Germinal center (tissue), 1 donor: ENCODE data around the gene ADAT2.
A peak's percentile ranks its signal among the peaks of the same experiment; 100 is the strongest.
"Not testable (repeated sequence)": the region's sequence is repeated elsewhere in the genome, so short reads cannot be mapped to it uniquely, and the experiment has no call there.

Source experiments
- DNase-seq: peaks from one replicate; pipeline ENCODE4 v3.0.0; 2012; ENCODE audit warnings: mixed read lengths, low spot score

Gene ADAT2

DNA sequence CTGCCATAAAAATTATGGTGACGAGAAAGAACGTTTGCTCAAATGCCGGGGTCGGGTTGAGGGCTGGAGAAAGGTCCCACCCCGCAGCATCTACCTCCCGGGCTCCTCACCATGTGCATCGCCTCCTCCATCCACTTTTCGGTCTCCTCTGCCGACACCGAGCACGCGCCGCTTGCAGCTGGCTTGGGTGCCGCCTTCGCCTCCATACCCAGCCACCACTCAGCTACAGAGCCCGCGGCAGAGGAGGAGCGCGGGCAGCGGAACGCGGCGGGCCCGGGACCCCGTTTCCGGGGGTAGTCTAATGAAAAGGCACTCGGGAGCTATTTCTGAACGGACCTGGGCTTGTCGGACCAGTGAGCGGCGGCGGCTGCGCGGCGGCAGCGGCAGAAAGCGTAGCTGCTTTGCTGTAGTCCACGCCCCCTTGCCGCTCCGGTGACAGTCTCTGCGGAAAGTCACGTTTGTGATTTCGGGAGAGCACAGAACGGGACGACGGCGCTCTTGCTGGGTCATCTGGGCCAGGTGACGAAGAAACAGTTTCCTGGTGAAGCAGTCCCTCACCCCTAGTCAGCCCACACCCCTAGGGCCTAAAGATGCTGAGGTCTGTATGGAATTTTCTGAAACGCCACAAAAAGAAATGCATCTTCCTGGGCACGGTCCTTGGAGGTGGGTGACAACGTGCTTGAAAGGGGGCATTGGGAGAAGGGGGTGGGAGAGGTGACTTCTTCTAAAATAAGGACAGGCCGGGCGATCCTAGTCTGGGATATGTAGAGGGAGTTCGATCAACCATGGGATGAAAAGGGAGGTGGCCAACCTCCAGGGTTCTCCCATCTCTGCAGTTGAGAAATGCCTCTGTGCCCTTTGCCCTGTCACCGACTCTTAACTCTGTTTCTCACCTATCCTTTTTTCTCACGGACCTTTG lies at the start of gene ADAT2, which contains the start of gene PEX3:
TSS of gene ADAT2 (minus strand) at position 243 of the 919 bp plus-strand sequence. CDS start at position 206, 37 bp downstream.
TSS of gene PEX3 (plus strand) at position 353 of the 919 bp plus-strand sequence. CDS start at position 591, 238 bp downstream.
- DNase-seq: peak; percentile 89

DNA sequence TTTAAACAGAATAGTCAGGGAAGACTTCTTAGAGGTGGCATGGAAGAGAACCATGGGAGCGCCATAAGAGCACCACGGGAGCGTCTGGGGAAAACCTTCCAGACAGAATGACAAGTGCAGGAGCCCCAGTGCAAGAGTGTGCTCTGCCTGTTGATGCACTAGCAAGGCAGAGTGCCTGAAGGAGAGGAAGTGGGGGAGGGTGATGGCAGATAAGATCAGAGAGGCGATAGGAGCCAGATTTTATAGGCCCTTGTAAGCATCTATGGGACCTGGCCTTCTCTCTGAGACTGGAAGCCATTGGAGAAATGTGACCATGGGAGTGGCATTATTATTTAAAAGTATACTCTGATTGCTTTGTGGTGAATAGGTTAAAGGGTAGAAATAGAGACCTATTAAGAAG lies 47.9 kb upstream of the ADAT2 start:
- no peak for DNase-seq

DNA sequence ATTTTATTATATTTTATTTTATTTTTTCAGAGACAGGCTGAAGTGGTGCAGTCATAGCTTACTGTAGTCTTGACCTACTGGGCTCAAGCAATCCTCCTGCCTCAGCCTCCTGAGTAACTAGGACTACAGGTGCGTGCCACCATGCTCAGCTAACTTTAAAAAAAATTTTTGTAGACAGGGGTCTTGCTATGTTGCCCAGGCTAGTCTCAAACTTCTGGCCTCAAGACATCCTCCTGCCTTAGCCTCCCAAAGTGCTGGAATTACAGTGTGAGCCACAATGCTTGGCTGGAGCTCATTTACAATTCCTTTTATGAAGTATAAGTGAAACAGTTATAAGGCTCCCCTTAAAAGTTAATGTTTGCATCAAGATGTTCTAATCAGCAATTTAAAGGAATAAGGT lies 46.5 kb upstream of the ADAT2 start:
- DNase-seq: no peak

DNA sequence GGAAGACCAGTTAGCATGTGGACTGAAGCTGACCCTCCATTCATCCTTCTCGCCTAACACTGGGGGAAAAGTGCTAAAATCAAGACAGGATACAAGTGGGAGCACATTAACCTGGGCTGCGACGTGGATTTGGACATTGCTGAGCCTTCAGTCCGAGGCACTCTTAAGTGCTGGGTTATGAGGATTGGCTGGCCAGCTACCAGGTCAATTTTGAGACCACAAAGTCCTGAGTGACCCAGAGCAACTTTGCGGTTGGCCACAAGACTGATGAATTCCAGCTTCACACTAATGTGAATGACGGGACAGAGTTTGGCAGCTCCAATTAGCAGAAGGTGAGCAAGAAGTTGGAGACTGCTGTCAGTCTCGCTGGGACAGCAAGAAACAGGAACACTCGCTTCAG lies 40.3 kb upstream of the ADAT2 start:
- DNase-seq: no peak

DNA sequence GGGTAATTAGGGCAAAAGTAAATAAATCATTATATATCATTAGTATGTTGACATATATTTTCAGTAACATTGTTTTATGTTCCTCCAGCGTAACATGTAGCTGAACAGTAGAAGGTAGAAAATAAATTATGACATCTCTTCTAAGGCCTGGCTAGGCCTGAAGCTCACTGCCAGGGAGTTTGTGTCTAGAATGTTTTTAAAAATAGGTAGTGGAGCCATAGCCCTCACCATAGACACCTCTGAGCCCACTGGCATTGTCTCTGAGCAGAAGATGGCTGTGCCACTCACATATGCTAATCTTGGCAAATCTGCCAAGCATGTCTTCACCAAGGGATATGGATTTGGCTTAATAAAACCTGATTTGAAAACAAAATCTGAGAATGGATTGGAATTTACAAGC lies 39.7 kb upstream of the ADAT2 start:
- DNase-seq: no peak

DNA sequence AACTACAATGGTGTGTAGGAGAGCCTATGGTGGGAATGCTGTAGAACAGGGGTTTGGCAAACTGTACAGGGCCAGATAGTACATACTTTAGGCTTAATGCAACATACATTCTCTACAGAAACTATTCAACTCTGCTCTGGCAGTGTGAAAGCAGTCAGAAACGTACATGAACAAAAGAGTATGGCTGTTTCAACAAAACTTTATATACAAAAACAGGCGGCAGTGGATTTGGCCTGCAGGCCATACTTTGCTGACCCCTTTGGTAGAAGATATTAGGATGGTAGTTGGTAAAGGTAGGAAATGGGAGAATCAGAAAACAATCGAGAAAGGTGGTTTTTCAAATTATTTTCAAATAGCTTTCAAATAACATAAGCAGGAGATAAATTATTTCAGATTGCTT lies 36.3 kb upstream of the ADAT2 start:
- DNase-seq: no peak

DNA sequence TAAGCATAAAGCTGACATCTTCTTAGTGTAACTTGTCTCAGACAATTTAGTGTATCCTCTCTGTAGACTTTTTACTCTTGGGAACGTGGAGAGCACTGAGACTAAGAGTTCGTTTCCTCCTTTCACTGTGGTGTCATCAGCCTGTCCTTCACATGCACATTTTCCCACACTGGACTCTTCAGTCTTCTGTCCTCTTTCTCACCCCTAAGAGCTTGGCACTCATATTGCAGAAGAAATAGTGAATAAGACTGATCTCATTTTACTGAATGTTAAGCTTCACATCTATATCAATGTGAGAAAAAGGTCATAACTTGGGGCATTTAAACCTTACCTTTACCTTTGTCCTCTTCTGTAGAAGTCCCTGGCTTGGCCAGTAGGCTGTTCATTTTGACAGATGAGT lies 35.5 kb upstream of the ADAT2 start:
- no peak for DNase-seq

DNA sequence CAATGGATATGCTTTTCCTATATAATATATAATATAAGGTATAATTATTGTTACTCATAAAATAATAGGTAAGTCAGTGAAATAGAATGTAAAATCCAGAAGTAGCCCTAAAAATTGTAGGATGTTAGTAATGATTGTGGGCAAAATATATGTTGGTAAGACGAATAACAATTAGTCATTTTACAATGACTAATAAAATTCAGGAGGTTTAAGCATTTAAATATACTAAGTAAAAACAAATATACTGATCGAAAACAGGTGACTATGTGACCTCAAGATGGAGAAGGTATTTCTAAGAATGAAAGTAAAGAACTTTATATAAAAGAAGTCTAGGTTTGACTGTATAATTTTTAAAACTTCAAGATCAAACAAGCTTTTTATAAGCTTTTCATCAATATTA lies 32.1 kb upstream of the ADAT2 start:
- no peak for DNase-seq

DNA sequence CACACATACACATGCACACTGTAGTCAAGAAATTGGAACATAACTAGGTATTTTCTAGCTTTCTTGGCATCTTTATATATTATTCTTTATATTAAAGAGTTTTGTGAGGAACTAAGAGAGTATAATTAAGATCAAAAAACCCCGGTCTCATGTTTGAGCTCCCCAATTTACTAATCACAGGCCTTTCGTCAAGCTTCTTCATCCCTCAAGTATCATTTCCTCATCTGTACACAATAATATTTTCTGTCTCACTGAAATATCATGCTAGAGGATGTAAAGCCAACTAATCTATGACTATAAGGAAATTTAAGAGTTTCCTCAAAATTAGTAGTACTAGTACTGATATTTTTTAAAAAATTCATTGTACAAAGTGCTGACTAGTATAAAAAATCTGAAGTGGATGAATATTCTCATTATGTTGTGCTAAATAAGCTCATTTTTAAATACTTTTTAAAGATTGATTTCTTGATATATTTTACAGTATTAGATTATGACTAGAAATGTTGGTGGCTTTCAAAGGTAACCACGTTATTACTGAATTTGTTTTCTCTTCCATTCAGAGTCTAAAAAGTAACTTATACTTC lies 28.1 kb upstream of the ADAT2 start:
- DNase-seq: peak; percentile 4

DNA sequence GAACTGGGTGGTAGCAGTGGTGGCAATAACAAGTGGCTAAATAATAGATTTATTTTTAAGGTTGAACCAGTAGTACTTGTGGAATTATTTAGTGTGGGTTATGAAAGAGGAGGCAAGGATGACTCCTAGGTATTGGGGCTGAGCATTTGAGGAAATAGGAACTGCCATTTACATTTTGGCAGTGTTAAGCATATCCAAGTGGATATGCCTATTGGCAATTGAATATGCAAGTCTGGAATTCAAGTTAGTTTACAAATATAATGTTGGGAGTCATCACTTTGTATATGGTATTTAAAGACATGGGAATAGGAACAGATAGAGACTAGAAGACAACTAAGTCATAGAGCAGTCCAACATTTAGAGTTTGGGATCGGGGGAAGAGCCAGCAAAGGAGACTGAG lies 26.1 kb upstream of the ADAT2 start:
- no peak for DNase-seq

DNA sequence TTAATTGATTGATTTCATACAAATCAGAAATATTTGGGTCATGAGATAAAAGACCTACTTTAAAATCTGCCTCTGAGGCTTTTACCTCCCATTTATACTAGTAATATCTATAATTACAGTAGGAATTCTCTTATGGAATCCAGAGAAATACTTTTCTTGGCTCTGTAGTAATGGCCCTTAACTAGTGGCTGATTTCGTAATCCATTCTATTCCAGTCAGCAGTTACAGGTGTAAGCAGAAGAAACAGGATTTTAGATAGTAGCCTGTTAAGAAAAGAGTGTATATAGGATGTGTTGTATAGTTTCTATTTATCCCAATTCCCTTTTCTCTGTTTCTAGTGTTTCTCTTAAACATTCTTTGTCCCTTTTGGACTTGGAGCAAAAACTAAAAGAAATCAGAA lies 21.3 kb upstream of the ADAT2 start:
- no peak for DNase-seq

DNA sequence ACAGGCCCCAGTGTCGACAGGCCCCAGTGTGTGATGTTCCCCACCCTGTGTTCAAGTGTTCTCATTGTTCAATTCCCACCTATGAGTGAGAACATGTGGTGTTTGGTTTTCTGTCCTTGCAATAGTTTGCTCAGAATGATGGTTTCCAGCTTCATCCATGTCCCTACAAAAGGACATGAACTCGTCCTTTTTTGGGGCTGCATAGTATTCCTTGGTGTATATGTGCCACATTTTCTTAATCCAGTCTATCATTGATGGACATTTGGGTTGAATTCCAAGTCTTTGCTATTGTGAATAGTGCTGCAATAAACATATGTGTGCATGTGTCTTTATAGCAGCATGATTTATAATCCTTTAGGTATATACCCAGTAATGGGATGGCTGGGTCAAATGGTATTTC lies 18.3 kb upstream of the ADAT2 start:
- not testable (repeated sequence) for DNase-seq

DNA sequence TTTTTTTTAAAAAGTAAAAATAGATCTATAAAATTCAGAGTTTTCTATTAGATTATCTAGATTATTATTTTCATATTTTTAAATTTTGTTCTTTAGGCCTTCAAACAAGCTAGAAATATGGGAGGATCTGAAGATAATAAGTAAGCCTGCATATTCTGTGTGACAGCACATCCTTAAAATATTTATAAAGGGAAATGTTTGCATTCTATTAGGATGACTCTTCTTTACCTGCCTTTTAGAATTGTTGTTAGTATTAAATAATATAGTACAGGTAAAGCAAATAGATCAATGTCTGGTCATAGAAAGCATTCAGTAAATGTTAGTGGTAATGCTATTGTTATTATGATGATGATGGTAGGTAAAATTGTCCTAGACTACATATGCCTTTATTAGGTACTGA lies 17.5 kb upstream of the ADAT2 start:
- DNase-seq: no peak

DNA sequence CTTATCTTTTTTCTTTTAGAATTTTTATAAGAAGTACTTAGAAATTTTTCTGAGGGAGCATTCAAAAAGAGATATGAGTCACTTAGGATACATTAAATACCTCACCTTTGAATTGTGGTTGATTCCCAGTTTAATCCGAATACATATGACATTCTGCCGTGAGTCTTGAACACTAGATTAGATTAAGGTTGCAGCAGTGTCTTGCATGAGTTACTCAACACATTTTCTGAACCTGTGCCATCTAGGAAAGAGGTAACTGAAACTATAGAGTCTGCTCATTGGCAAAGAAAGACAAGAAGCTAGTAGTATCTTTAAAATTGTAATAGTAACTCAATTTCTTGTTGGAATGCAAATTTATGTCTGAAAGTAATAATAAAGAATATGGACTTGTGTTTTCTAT lies 15.1 kb upstream of the ADAT2 start:
- no peak for DNase-seq

DNA sequence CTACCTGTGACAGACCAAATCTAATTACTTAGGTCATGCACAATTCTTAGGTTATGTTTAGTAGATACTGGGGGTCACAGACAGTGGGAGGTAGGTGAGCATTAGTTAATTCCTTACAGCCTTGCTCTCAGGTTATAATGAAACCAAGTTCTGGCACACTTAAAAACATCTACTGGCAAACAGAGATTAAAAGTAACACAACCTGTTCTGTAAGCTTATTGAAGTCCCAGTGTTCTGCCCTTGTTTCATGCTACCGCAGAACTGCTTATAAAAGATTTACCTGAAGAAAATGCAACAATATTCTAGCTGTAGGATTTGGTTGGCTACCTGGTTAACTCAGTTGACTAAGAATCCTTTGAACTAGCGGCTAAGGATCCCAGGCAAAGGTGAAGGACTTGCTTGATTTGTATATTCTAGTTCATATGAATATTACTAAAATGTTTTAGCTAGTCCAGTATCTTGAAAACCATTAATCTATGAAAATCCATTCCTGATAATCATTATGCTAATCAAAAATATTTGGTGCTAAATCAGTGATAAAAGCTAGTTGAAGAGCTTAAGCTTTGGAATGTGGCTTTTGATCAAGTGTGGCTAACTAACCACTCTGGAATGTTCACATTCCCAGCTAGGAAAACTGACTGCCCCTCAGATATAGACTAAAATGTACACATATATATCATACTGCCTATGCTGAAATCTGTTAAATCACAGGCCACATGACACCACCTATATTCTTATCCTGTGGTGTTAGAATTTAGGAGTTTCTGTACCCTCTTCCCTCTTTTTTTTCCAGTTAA lies 7.3 kb upstream of the ADAT2 start:
- DNase-seq: no peak

DNA sequence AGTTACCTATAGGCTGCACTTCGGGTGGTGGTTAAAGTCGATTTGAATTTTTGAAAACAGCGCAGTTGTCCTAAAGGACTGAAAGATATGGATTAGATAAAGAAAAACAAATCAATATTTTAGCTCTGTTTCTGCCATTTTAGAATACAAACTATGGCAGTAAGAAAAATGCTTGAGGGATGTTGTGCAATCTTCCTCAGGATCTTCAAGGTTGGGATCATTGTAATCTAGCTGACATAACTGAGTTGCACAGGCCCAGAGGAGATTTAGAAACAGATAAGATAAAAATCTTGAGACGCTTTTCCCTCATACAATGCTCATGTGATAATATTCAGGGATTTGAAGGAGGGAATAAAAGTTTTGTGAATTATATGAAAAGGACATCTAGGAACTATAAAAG lies 1.0 kb upstream of the ADAT2 start:
- no peak for DNase-seq

DNA sequence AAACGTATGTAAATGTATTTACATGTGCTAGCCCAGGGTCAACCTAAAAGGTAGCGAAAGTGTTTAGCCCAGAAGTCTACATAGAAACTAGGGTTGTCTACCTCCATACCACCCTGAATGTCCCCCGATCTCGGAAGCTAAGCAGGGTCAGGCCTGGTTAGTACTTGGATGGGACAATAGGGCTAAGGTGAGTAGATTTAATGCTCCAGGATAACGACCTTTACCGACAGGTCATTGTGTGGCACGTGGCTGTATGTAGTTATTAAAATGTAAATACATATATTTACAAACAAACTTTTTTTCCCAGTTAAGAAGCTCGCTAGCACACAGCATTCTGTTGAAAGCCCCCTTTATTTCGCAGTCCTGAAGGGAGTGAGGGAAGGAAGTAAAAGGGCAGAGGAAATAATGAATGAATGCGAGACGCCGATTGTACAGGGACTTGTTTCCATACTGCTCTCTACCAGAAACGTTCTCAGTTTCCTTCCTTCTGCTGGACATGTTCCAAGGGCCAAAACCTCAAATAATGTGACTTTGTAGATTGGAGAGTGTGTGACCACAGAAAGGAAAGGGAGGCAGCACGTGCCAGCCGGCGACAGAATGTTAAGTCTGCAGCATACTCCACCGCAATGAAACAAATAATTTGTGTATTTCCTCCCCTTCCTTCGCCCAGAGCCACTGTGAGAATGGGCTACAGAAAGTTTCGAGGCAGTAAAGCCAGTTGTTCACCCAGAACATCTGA lies 612 bp downstream of the ADAT2 start:
- DNase-seq: peak; percentile 30

DNA sequence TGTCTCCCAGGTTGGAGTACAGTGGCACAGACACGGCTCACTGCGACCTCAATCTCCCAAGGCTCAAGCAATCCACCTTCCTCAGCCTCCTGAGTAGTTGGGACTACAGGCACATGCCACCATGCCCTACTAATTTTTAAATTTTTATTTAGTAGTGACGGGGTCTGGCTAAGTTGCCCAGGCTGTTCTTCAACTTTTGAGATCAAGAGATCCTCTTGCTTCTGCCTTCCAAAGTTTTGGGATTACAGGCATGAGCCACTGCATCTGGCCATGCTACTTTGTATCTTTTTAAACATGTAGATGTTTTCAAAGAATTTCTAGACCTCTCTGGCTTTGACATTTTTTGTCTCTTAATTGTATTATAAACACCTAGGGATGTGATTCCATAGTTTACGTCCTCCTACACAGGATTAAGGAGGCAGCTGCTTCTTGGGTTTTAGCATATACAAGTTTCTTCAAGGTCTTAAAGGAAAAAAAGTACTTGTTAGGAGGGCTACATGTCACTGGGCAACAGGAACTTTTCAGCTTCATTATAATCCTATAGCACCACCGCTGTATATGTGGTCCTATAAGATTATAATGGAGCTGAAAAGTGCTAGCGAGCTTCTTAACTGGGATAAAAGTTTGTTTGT lies 1.3 kb downstream of the ADAT2 start:
- no peak for DNase-seq

DNA sequence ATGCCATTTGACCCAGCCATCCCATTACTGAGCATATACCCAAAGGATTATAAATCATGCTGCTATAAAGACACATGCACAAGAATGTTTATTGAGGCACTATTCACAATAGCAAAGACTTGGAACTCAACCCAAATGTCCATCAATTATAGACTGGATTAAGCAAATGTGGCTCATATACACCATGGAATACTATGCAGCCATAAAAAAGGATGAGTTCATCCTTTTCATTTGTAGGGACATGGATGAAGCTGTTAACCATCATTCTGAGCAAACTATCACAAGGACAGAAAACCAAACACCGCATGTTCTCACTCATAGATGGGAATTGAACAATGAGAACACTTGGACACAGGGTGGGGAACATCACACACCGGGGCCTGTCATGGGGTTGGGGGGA lies 2.6 kb downstream of the ADAT2 start:
- not testable (repeated sequence) for DNase-seq

DNA sequence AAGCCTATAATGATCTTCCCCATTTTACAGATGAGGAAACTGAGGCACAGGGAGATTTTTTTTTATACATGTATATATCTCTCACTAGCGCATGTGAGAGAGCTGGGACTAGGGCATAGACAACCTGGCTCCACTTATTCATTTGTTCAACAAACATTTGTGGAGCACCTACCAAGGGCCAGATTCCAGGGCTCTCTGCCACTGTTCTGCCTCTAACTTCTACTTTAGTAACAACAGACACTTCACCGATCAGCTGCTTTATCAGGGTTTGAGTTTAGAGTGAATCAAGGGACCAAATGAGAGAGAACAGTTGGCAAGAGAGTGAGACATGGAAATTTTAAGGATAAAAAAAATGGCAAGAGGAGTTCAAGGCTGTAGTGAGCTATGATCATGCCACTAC lies 7.4 kb downstream of the ADAT2 start:
- DNase-seq: no peak
